Osteoblast (primary cell): ENCODE results near the gene ZNF800. TPM values are rescaled to one million over a fixed set of nuclear protein-coding genes. Genes with fewer than 3 reads are reported as not detected.

ENCODE experiments used
- DNase-seq: peaks from one replicate; pipeline ENCODE4 v3.0.0; 2011; ENCODE audit warnings: low spot score, mixed read lengths; ENCODE audit not compliant: insufficient read length; ENCODE audit errors: missing footprints
- H2AFZ ChIP-seq: 2 replicates; pipeline ENCODE4 v1.6.0; 2011; ENCODE audit warnings: mild to moderate bottlenecking, low read length
- H3K27ac ChIP-seq: 2 replicates; pipeline ENCODE4 v1.5.1; 2011; ENCODE audit warnings: mild to moderate bottlenecking, low read depth, low read length, moderate library complexity
- H3K27me3 ChIP-seq: 2 replicates; pipeline ENCODE4 v1.6.0; 2012; ENCODE audit warnings: mild to moderate bottlenecking, control low read depth, inconsistent platforms, low read length, moderate library complexity; ENCODE audit not compliant: insufficient read depth
- H3K36me3 ChIP-seq: 2 replicates; pipeline ENCODE4 v1.5.1; 2011; ENCODE audit warnings: mild to moderate bottlenecking, low read length, control low read depth, moderate library complexity; ENCODE audit not compliant: insufficient read depth
- H3K4me1 ChIP-seq: 2 replicates; pipeline ENCODE4 v1.5.1; 2011; ENCODE audit warnings: mild to moderate bottlenecking, low read length, control low read depth, moderate library complexity; ENCODE audit not compliant: insufficient read depth
- H3K4me2 ChIP-seq: 2 replicates; pipeline ENCODE4 v1.6.0; 2011; ENCODE audit warnings: mild to moderate bottlenecking, low read length; ENCODE audit not compliant: insufficient read depth
- H3K4me3 ChIP-seq: fragments of 200-600 bp; sonication (generic); 3 replicates; pipeline ENCODE4 v1.5.1; 2012; ENCODE audit warnings: mild to moderate bottlenecking, low read length, inconsistent platforms; ENCODE audit not compliant: insufficient read depth
- H3K79me2 ChIP-seq: 2 replicates; pipeline ENCODE4 v1.6.0; 2012; ENCODE audit warnings: mild to moderate bottlenecking, low read length, control low read depth, inconsistent platforms; ENCODE audit not compliant: insufficient read depth
- H3K9me3 ChIP-seq: 2 replicates; pipeline ENCODE4 v1.5.1; 2011; ENCODE audit warnings: low read depth, low read length, control low read depth
- H4K20me1 ChIP-seq: 2 replicates; pipeline ENCODE4 v1.6.0; 2012; ENCODE audit warnings: mild to moderate bottlenecking, low read length, control low read depth; ENCODE audit not compliant: insufficient read depth
- CTCF ChIP-seq: IDR thresholded peaks from 2 replicates; pipeline ENCODE4 v1.5.1; 2011; ENCODE audit warnings: mild to moderate bottlenecking, low read depth, low read length, moderate library complexity; ENCODE audit errors: extremely low read depth
- total RNA-seq: library from RNA; depleted of rRNA; stranded (reverse); fragments of >200 nt; gene quantifications from 2 replicates; pipeline ENCODE4 v1.2.3, GENCODE V29; 2012

ZNF800 gene
- total RNA-seq, 1 donor, result 21.7 TPM

- peak; percentile 24 for TF ChIP-seq CTCF
- H3K4me3 ChIP-seq, result peak overlapping the region; percentile 57
- H3K4me2 ChIP-seq, result peak overlapping the region; percentile 73
- peaks cover 7% of the 10 kb centered on the region for H3K36me3 ChIP-seq
- no peaks in the 10 kb centered on the region for H4K20me1 ChIP-seq
- H3K79me2 ChIP-seq, result no peaks in the 10 kb centered on the region
- H3K9me3 ChIP-seq, result no peaks in the 10 kb centered on the region
- H3K27me3 ChIP-seq, result no peaks in the 10 kb centered on the region
- peak overlapping the region; percentile 26 for H2AFZ ChIP-seq
- H3K4me1 ChIP-seq, result no peaks in the 10 kb centered on the region
- DNase-seq, result peak; percentile 97
- H3K27ac ChIP-seq, result no peak overlapping the region
Measured at GRCh38 chr7:127347567-127348246, 44.8 kb downstream of the ZNF800 start.

DNA sequence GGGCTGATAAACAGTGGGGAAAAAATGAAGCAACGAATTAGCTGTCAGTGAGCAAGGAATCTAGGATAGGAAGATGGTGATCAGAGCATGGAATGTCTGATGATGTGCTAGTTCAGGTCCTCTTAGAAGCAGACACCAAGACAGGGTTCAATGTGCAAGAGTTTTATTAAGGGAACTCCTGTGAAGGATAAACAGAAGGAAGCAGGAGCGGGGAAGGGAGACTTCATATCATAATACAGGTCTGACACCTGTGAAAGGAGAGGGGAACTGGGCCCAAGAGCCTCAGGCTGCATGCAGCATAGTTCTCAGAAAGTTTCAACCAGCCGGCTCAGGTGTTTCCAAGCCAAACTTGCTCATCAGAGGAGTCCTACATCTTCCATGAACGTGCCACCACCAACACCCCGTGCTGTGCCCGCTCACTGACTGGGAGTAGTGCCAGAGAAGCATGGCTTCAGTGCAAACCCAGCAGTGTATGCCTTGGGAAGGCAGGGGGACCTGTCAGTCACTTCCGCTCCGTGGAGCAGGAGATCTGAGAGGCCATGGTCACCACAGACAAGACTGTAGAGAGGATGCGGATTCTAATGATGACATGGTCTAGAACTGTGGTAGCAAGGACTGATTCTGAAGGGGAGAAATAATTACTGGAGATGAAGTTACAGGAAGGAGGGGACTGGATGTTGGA lies 45.8 kb downstream of the ZNF800 start:
- no peak overlapping the region for H3K4me2 ChIP-seq
- no peak overlapping the region for H2AFZ ChIP-seq
- no peak overlapping the region for H3K4me3 ChIP-seq
- H3K9me3 ChIP-seq, result no peaks in the 10 kb centered on the region
- no peaks in the 10 kb centered on the region for H3K79me2 ChIP-seq
- H3K27me3 ChIP-seq, result no peaks in the 10 kb centered on the region
- DNase-seq, result no peak
- H3K4me1 ChIP-seq, result no peaks in the 10 kb centered on the region
- H3K27ac ChIP-seq, result no peak overlapping the region
- no peaks in the 10 kb centered on the region for H4K20me1 ChIP-seq
- H3K36me3 ChIP-seq, result peaks cover 6% of the 10 kb centered on the region
- TF ChIP-seq CTCF, result no peak

GRCh38 chr7:127342596-127342995 lies 49.9 kb downstream of the ZNF800 start:
- DNase-seq, result no peak
- Histone ChIP-seq H3K27ac (no peak overlapping the region), H3K27me3 (no peaks in the 10 kb centered on the region), H4K20me1 (no peaks in the 10 kb centered on the region), H3K9me3 (no peaks in the 10 kb centered on the region), H2AFZ (no peak overlapping the region), H3K36me3 (no peaks in the 10 kb centered on the region), H3K4me1 (no peaks in the 10 kb centered on the region), H3K79me2 (no peaks in the 10 kb centered on the region), H3K4me3 (no peak overlapping the region), H3K4me2 (no peak overlapping the region)
- TF ChIP-seq CTCF, result no peak

GRCh38 chr7:127338122-127338521 lies 54.4 kb downstream of the ZNF800 start:
- Histone ChIP-seq H3K4me3 (no peak overlapping the region), H3K27me3 (no peaks in the 10 kb centered on the region), H4K20me1 (no peaks in the 10 kb centered on the region), H3K27ac (no peak overlapping the region), H3K79me2 (no peaks in the 10 kb centered on the region), H3K4me1 (no peaks in the 10 kb centered on the region), H3K4me2 (no peak overlapping the region), H3K36me3 (no peaks in the 10 kb centered on the region), H2AFZ (no peak overlapping the region), H3K9me3 (no peaks in the 10 kb centered on the region)
- no peak for TF ChIP-seq CTCF
- no peak for DNase-seq
